Measurements from ENCODE around the gene ZFPM1.

The ZFPM1 gene

GRCh38 chr16:88417684-88418476, 35.2 kb upstream of the ZFPM1 start:
- no peak for DNase-seq (ENCODE audit: low read depth, low spot score)

GRCh38 chr16:88418869-88419268, 34.2 kb upstream of the ZFPM1 start:
- no peak for DNase-seq (ENCODE audit: low read depth, low spot score)

- no peak for DNase-seq (ENCODE audit: low read depth, low spot score)
Observed at GRCh38 chr16:88419790-88420189, 33.3 kb upstream of the ZFPM1 start.

- DNase-seq (ENCODE audit: low read depth, low spot score), result no peak
Observed at GRCh38 chr16:88420496-88420895, 32.6 kb upstream of the ZFPM1 start.

- DNase-seq (ENCODE audit: low read depth, low spot score), result no peak
Observed at GRCh38 chr16:88421301-88421700, 31.8 kb upstream of the ZFPM1 start.

- no peak for DNase-seq (ENCODE audit: low read depth, low spot score)
Observed at GRCh38 chr16:88421871-88422433, 31.1 kb upstream of the ZFPM1 start.

- no peak for DNase-seq (ENCODE audit: low read depth, low spot score)
Observed at GRCh38 chr16:88422733-88423447, 30.2 kb upstream of the ZFPM1 start.

- no peak for DNase-seq (ENCODE audit: low read depth, low spot score)
Observed at GRCh38 chr16:88423448-88423850, 29.6 kb upstream of the ZFPM1 start.

GRCh38 chr16:88424587-88425235, 28.4 kb upstream of the ZFPM1 start:
- no peak for DNase-seq (ENCODE audit: low read depth, low spot score)

GRCh38 chr16:88426018-88426417, 27.1 kb upstream of the ZFPM1 start:
- DNase-seq (ENCODE audit: low read depth, low spot score), result no peak

GRCh38 chr16:88427376-88427775, 25.7 kb upstream of the ZFPM1 start:
- no peak for DNase-seq (ENCODE audit: low read depth, low spot score)

GRCh38 chr16:88428156-88428555, 24.9 kb upstream of the ZFPM1 start:
- no peak for DNase-seq (ENCODE audit: low read depth, low spot score)

GRCh38 chr16:88428616-88429386, 24.3 kb upstream of the ZFPM1 start:
- DNase-seq (ENCODE audit: low read depth, low spot score), result no peak

GRCh38 chr16:88429387-88430184, 23.5 kb upstream of the ZFPM1 start:
- DNase-seq (ENCODE audit: low read depth, low spot score), result no peak

- no peak for DNase-seq (ENCODE audit: low read depth, low spot score)
Observed at GRCh38 chr16:88430185-88430523, 22.9 kb upstream of the ZFPM1 start.

GRCh38 chr16:88430524-88431446, 22.3 kb upstream of the ZFPM1 start:
- no peak for DNase-seq (ENCODE audit: low read depth, low spot score)

GRCh38 chr16:88431651-88432050, 21.4 kb upstream of the ZFPM1 start:
- DNase-seq (ENCODE audit: low read depth, low spot score), result no peak

- DNase-seq (ENCODE audit: low read depth, low spot score), result no peak
Observed at GRCh38 chr16:88432174-88432573, 20.9 kb upstream of the ZFPM1 start.

GRCh38 chr16:88432753-88433152, 20.3 kb upstream of the ZFPM1 start:
- DNase-seq (ENCODE audit: low read depth, low spot score), result no peak

Data from activated naive CD8-positive, alpha-beta T cell treated with anti-CD3 and anti-CD28 coated beads, Interleukin-2, amount 50 U/mL, for 16 hours (primary cell).